Measurements from ENCODE around the gene HARBI1. TPM values are rescaled to one million over a fixed set of nuclear protein-coding genes. Genes with fewer than 3 reads are reported as not detected.

The HARBI1 gene
- total and polyA plus RNA-seq, 8 donors: 2.9 to 5.0 (median 3.5) TPM

GRCh38 chr11:46607516-46607915 is 9.5 kb downstream of the HARBI1 start:
- intact Hi-C loops (cut with DNase I): no loop called here
- no peak for ATAC-seq
- Histone ChIP-seq H3K27me3 (no peaks in the 10 kb centered on the region), H3K4me1 (no peaks in the 10 kb centered on the region), H3K36me3 (peaks cover 0 to 12% of the 10 kb centered on the region in 2 donors), H3K4me3 (no peak overlapping the region), H3K9me3 (no peaks in the 10 kb centered on the region), H3K27ac (no peak overlapping the region)
- TF ChIP-seq CTCF (IDR thresholded peaks at IDR 0.05): no peak
- no peak for DNase-seq

DNA sequence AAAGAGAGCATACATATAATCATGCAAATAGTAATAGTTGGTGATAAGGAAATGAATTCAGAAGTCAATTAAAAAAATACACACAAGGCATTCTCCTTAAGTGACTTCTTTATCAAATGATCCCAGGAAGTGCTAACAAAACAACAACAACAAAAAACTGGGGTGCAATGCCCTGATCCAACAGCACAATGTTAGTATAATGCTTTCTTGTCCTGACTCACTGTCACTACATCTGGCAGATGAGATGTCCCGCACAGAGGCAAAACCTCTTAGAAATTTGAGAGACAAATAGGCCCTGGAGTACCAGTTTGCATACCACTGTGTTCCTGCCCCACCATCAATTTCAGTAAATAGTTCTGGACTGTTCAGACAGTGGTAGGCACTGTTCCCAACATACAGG is 12.2 kb downstream of the HARBI1 start:
- Histone ChIP-seq H3K9me3 (no peaks in the 10 kb centered on the region), H3K4me3 (no peak overlapping the region), H3K36me3 (peaks cover 0 to 15% of the 10 kb centered on the region in 2 donors), H3K4me1 (no peaks in the 10 kb centered on the region), H3K27ac (no peak overlapping the region), H3K27me3 (no peaks in the 10 kb centered on the region)
- no peak for TF ChIP-seq CTCF (IDR thresholded peaks at IDR 0.05)
- DNase-seq: no peak
- ATAC-seq: no peak
- intact Hi-C loops (cut with DNase I): no loop called here

GRCh38 chr11:46603704-46604308 is 13.2 kb downstream of the HARBI1 start:
- Histone ChIP-seq H3K27me3 (no peaks in the 10 kb centered on the region), H3K4me3 (no peak overlapping the region), H3K36me3 (peaks cover 0 to 15% of the 10 kb centered on the region in 2 donors), H3K9me3 (no peaks in the 10 kb centered on the region), H3K27ac (no peak overlapping the region), H3K4me1 (no peaks in the 10 kb centered on the region)
- ATAC-seq (no peak), DNase-seq (no peak)
- no peak for TF ChIP-seq CTCF (IDR thresholded peaks at IDR 0.05)
- intact Hi-C loops (cut with DNase I): no loop called here

DNA sequence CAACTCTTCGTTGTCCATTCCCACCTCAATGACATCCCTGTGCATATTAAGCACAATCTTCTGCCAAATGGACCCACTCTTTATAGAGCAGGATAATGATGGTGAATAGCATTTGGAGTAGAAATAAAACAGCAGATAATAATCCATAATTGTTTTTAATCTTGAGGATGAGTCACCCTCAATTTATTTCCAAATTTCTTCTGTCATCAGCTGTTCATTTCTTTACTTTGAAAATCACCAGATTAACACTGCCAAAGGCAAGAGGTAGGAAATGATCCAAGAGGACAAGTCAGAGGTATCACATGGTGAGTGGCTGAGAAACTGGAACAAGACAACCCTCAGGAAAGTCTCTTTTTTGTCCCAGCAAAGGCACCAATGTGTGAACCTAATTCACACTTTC is 15.9 kb downstream of the HARBI1 start:
- H3K9me3 ChIP-seq: no peaks in the 10 kb centered on the region
- DNase-seq: no peak
- H3K4me3 ChIP-seq: no peak overlapping the region
- peaks cover 0 to 15% of the 10 kb centered on the region in 2 donors for H3K36me3 ChIP-seq
- no peak overlapping the region for H3K27ac ChIP-seq
- H3K27me3 ChIP-seq: no peaks in the 10 kb centered on the region
- no peak for ATAC-seq
- TF ChIP-seq CTCF (IDR thresholded peaks at IDR 0.05): no peak
- intact Hi-C loops (cut with DNase I): no loop called here
- H3K4me1 ChIP-seq: no peaks in the 10 kb centered on the region

- intact Hi-C loops (cut with DNase I): no loop called here
- Histone ChIP-seq H3K27ac (no peak overlapping the region), H3K9me3 (no peaks in the 10 kb centered on the region), H3K36me3 (peaks cover 0 to 15% of the 10 kb centered on the region in 2 donors), H3K4me3 (no peak overlapping the region), H3K27me3 (no peaks in the 10 kb centered on the region), H3K4me1 (no peaks in the 10 kb centered on the region)
- DNase-seq (no peak), ATAC-seq (no peak)
- TF ChIP-seq CTCF (IDR thresholded peaks at IDR 0.05): no peak
Observed at GRCh38 chr11:46600194-46600960, 16.6 kb downstream of the HARBI1 start.

Data from left lung (tissue), 10 donors.